ENCODE results near the gene CPNE8. TPM values are rescaled to one million over a fixed set of nuclear protein-coding genes. Genes with fewer than 3 reads are reported as not detected.

Gene CPNE8
- total RNA-seq, 1 experiment from 2014 or later = 0.48 TPM

DNA sequence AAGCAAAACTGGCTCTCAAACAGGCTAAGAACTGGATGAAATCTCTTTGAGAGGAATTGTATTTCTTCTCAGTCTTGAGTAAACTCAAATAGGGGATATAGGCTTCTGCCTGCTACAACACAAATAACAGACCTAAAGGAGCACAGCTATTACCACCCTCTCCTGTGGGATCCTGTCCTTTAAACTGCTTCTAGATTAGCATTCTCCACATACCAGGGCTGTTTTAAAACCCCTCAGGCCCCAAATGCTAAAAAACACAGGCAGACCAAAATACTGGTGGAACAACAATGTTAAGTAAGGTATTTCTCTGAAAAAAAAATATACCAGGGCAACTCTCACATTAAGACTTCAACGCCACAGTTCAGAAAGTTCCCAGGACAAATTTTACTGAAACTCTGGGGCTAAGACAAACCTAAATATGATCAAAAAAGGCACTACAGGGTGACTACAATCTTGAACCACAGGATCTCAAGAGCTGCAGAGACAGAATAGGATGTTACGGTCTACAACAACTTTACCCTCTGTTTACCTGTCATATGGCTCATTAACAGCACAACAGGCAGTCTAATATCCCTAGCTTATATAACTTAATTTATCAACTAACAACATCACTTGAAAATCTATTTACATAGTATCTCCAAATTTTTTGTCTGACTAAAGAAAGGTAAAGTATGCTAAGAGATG is 7.2 kb downstream of the CPNE8 start:
- DNase-seq (ENCODE audit: low spot score) = no peak

GRCh38 chr12:38895446-38895845 is 9.9 kb downstream of the CPNE8 start:
- DNase-seq (ENCODE audit: low spot score) = no peak

GRCh38 chr12:38892976-38893375 is 12.4 kb downstream of the CPNE8 start:
- DNase-seq (ENCODE audit: low spot score) = no peak

- no peak for DNase-seq (ENCODE audit: low spot score)
Measured at GRCh38 chr12:38892087-38892786, 13.2 kb downstream of the CPNE8 start.

GRCh38 chr12:38890102-38890855 is 15.1 kb downstream of the CPNE8 start:
- DNase-seq (ENCODE audit: low spot score) = no peak

DNA sequence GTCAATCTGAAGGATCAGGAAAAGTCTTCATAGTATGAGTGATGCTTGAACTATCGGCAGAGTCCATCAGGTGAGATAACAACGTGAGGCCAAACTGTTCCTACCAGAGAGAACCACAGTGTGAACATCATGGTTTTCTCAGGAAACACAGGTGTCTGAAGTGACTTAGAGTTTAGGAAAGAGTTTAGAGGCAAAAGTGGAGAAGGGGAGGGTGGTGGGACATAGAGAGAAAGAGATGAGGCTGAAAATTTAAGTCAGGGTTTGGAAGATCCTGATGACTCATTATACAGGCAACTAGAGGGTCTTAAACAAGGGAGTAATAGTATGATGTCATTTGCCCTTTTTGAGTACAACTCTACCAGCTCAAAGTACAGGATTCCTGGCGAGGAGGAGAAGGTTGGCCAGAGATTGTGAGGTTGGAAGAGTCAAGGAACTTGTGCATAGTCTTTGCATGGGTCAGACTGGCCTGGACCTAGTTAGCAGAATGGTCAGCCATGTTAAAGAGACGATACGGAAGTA is 16.0 kb downstream of the CPNE8 start:
- no peak for DNase-seq (ENCODE audit: low spot score)

- DNase-seq (ENCODE audit: low spot score) = no peak
Measured at GRCh38 chr12:38887770-38888169, 17.6 kb downstream of the CPNE8 start.

- no peak for DNase-seq (ENCODE audit: low spot score)
Measured at GRCh38 chr12:38886931-38887330, 18.5 kb downstream of the CPNE8 start.

- DNase-seq (ENCODE audit: low spot score) = peak; percentile 34
Measured at GRCh38 chr12:38886064-38886463, 19.3 kb downstream of the CPNE8 start.

DNA sequence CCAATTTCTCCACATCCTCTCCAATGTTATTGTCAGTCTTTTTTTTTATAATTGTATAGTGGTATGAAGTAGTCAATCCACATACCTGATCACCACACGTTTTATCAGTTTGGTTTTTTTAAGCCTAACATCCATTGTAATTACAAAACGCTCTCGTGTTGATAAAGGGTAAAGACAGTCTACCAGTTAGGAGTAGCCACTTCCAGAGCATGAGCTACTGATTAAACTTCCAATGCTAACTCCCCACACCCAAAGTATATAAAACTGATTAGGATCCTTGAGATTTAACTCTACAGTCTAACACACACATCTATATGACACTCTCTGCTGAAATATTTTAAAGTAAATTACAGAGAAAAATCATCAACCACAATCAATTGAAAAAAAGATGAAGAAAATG is 20.7 kb downstream of the CPNE8 start:
- no peak for DNase-seq (ENCODE audit: low spot score)

DNA sequence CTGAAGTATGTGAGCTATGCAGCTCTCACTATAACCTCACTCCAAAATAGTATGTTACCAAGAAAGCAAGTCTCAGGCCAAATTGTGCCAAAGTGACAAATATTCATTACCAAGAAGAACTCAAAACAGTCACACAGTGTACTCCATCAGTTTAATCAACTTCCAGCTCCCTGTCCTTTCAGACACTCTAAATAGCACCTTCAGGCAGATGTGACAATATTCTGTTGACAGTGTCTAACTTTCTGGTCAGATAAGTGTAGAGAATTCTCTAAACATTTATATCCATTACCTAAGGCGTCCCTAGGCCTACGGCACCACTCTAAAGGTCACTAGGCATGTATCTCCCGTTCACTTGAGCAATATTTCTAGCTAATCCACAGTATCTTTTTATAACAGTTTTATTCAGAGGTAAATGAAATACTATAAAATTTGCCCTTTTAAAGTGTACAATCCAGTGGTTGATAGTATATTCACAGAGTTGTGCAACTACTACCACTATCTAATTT is 21.7 kb downstream of the CPNE8 start:
- no peak for DNase-seq (ENCODE audit: low spot score)

DNA sequence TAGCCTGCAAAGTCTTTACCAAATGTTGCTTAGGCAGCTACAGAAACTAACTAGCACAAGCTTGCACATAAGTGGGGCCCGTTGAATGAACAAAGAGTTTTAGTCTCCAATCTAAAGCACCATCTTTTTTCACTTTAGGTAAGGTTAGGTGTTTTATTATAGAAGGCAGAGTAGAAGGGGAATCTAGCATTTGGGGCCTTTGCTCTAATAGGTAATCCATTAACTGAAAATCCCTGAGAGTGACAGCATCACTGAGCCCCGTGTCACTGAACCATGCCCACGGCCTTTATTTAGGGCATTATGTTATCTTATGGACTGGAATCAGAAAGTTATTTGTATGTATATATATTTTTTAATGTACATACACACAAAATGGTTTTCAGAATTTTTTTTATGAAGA is 25.1 kb downstream of the CPNE8 start:
- no peak for DNase-seq (ENCODE audit: low spot score)

GRCh38 chr12:38878986-38879385 is 26.4 kb downstream of the CPNE8 start:
- no peak for DNase-seq (ENCODE audit: low spot score)

DNA sequence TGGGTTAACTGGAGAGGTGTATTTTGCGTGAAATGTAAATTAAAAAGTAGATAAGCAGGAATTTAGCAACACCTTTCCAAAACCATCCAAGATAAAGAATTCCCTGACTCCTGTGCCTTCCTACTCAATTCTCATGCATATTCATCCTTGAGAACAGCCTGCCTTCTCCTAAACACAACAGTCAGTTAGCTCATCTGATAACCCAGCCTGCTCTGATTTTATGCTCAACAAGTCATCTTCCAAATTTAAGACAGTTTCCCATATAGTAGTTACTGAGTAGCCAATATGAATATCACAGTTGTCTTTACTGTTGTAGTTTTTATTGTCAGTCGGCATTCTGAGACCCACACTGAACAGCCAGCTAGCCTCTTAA is 27.1 kb downstream of the CPNE8 start:
- no peak for DNase-seq (ENCODE audit: low spot score)

GRCh38 chr12:38875586-38876228 is 29.7 kb downstream of the CPNE8 start:
- DNase-seq (ENCODE audit: low spot score) = no peak

- no peak for DNase-seq (ENCODE audit: low spot score)
Measured at GRCh38 chr12:38872561-38872960, 32.8 kb downstream of the CPNE8 start.

DNA sequence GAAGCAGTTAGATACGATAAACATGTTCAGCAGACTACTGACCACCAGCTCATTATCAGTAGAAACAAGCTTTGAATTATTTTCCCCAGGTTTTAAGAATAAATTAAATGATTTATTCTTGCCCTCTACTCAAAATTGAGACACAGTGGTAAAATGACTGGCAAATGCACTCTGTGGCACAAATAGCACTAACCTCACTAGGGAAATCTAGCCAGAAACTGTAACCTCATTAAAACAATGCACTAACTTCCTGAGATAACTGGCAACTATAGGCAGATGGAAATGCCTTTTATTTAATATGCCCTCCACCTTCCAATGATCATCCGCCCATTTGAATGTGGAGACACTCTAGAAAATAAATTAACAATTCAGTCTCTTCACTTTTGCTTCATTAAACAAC is 33.2 kb downstream of the CPNE8 start:
- no peak for DNase-seq (ENCODE audit: low spot score)

- DNase-seq (ENCODE audit: low spot score) = no peak
Measured at GRCh38 chr12:38869036-38869435, 36.4 kb downstream of the CPNE8 start.

- no peak for DNase-seq (ENCODE audit: low spot score)
Measured at GRCh38 chr12:38850461-38850860, 54.9 kb downstream of the CPNE8 start.

GRCh38 chr12:38847247-38847646 is 58.1 kb downstream of the CPNE8 start:
- no peak for DNase-seq (ENCODE audit: low spot score)

GRCh38 chr12:38844267-38844666 is 61.1 kb downstream of the CPNE8 start:
- no peak for DNase-seq (ENCODE audit: low spot score)

Data from H4 (cell line).